Measurements from ENCODE around the gene TCEA2. TPM values are rescaled to one million over a fixed set of nuclear protein-coding genes. Genes with fewer than 3 reads are reported as not detected.

The TCEA2 gene
- total and polyA plus RNA-seq, 9 of the 15 experiments (the other 6 are each of a cell fraction or from before 2014, with no cell fraction given): 1.4 to 28.7 (median 5.4) TPM

GRCh38 chr20:64121586-64121985, 58.6 kb downstream of the TCEA2 start:
- no peaks in the 10 kb centered on the region for H3K36me3 ChIP-seq (ENCODE audit: control insufficient read depth, insufficient read depth, low read length)
- H3K27ac ChIP-seq (ENCODE audit: extremely low read depth, low read depth, low read length): no peak overlapping the region
- H3K9ac ChIP-seq (ENCODE audit: insufficient read depth in 1 of 2, low read depth in 2 of 2, low read length in 2 of 2): no peak overlapping the region
- no peaks in the 10 kb centered on the region for H3K79me2 ChIP-seq (ENCODE audit: control insufficient read depth, insufficient read depth, low read length)
- peaks cover under 1% of the 10 kb centered on the region; the same call in 1 of the 2 replicates for H4K20me1 ChIP-seq (replicated peaks; ENCODE audit: control insufficient read depth, insufficient read depth, low read length)
- ATAC-seq (no peak), DNase-seq (ENCODE audit: extremely low read depth in 1 of 4, low spot score in 3 of 4) (no peak), FAIRE-seq (no peak)
- CTCF ChIA-PET (ENCODE audit: low intra/inter-chr PET ratio): interaction anchor here (2.3 kb wide), 1 partner anchor 39 kb away, joined by 14 read pairs; the partner anchor contains the start of gene LKAAEAR1
- no peaks in the 10 kb centered on the region for H3K9me1 ChIP-seq (ENCODE audit: control insufficient read depth, insufficient read depth, low read length)
- no peaks in the 10 kb centered on the region for H3K9me3 ChIP-seq (replicated peaks; ENCODE audit: control insufficient read depth, insufficient read depth, low read depth, low read length)
- WGBS (ENCODE audit: insufficient coverage, low coverage, missing lambda C conversion rate): 13% methylated on average over 12 of the region's 12 CpGs
- POLR2A ChIA-PET: interaction anchor here (0.6 to 1.2 kb wide), 2 partner anchors 17 to 19 kb away, joined by 3 read pairs; no protein-coding TSS in a partner anchor
- H3K4me3 ChIP-seq: no peak overlapping the region
- H2AFZ ChIP-seq (ENCODE audit: low read depth, low read length): no peak overlapping the region
- in situ Hi-C loops (cut with MboI): no loop called here
- intact Hi-C loops (cut with micrococcal nuclease): loop anchor here (5.0 kb wide), 1 partner anchor 84 kb away; the partner anchor contains the start of gene C20orf204
- peaks cover 0 to 14% of the 10 kb centered on the region in 2 experiments; a peak in 2 of 5 replicates for H3K27me3 ChIP-seq (ENCODE audit: control insufficient read depth in 2 of 2, insufficient read depth in 2 of 2, low read length in 2 of 2)
- H3K4me1 ChIP-seq (replicated peaks in 1 of 2; ENCODE audit: control insufficient read depth in 2 of 2, insufficient read depth in 2 of 2, low read length in 2 of 2): peaks cover 3 to 13% of the 10 kb centered on the region in 2 experiments; a peak in 2 of 5 replicates
- BruUV-seq (replicated peaks): no TSS peak
- no peak overlapping the region for H3K4me2 ChIP-seq (ENCODE audit: insufficient read depth, low read length)
- TF ChIP-seq, protein P1, sequence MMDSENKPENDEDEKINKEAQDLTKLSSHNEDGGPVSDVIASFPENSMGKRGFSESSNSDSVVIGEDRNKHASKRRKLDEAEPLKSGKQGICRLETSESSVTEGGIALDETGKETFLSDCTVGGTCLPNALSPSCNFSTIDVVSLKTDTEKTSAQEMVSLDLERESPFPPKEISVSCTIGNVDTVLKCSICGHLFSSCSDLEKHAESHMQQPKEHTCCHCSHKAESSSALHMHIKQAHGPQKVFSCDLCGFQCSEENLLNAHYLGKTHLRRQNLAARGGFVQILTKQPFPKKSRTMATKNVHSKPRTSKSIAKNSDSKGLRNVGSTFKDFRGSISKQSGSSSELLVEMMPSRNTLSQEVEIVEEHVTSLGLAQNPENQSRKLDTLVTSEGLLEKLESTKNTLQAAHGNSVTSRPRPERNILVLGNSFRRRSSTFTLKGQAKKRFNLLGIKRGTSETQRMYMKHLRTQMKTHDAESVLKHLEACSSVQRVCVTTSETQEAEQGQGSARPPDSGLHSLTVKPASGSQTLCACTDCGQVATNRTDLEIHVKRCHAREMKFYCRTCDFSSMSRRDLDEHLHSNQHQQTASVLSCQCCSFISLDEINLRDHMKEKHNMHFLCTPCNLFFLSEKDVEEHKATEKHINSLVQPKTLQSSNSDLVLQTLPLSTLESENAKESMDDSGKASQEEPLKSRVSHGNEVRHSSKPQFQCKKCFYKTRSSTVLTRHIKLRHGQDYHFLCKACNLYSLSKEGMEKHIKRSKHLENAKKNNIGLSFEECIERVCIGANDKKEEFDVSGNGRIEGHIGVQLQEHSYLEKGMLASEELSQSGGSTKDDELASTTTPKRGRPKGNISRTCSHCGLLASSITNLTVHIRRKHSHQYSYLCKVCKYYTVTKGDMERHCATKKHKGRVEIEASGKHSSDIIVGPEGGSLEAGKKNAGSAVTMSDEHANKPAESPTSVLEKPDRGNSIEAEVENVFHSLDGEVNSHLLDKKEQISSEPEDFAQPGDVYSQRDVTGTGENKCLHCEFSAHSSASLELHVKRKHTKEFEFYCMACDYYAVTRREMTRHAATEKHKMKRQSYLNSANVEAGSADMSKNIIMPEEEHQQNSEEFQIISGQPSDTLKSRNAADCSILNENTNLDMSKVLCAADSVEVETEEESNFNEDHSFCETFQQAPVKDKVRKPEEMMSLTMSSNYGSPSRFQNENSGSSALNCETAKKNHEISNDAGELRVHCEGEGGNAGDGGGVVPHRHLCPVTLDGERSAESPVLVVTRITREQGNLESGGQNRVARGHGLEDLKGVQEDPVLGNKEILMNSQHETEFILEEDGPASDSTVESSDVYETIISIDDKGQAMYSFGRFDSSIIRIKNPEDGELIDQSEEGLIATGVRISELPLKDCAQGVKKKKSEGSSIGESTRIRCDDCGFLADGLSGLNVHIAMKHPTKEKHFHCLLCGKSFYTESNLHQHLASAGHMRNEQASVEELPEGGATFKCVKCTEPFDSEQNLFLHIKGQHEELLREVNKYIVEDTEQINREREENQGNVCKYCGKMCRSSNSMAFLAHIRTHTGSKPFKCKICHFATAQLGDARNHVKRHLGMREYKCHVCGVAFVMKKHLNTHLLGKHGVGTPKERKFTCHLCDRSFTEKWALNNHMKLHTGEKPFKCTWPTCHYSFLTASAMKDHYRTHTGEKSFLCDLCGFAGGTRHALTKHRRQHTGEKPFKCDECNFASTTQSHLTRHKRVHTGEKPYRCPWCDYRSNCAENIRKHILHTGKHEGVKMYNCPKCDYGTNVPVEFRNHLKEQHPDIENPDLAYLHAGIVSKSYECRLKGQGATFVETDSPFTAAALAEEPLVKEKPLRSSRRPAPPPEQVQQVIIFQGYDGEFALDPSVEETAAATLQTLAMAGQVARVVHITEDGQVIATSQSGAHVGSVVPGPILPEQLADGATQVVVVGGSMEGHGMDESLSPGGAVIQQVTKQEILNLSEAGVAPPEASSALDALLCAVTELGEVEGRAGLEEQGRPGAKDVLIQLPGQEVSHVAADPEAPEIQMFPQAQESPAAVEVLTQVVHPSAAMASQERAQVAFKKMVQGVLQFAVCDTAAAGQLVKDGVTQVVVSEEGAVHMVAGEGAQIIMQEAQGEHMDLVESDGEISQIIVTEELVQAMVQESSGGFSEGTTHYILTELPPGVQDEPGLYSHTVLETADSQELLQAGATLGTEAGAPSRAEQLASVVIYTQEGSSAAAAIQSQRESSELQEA (IDR thresholded peaks at IDR 0.05; ENCODE audit: low read depth): no peak
- TF ChIP-seq, protein P2, sequence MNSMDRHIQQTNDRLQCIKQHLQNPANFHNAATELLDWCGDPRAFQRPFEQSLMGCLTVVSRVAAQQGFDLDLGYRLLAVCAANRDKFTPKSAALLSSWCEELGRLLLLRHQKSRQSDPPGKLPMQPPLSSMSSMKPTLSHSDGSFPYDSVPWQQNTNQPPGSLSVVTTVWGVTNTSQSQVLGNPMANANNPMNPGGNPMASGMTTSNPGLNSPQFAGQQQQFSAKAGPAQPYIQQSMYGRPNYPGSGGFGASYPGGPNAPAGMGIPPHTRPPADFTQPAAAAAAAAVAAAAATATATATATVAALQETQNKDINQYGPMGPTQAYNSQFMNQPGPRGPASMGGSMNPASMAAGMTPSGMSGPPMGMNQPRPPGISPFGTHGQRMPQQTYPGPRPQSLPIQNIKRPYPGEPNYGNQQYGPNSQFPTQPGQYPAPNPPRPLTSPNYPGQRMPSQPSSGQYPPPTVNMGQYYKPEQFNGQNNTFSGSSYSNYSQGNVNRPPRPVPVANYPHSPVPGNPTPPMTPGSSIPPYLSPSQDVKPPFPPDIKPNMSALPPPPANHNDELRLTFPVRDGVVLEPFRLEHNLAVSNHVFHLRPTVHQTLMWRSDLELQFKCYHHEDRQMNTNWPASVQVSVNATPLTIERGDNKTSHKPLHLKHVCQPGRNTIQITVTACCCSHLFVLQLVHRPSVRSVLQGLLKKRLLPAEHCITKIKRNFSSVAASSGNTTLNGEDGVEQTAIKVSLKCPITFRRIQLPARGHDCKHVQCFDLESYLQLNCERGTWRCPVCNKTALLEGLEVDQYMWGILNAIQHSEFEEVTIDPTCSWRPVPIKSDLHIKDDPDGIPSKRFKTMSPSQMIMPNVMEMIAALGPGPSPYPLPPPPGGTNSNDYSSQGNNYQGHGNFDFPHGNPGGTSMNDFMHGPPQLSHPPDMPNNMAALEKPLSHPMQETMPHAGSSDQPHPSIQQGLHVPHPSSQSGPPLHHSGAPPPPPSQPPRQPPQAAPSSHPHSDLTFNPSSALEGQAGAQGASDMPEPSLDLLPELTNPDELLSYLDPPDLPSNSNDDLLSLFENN (IDR thresholded peaks at IDR 0.05; ENCODE audit: low read depth in 2 of 2, low read length in 2 of 2): no peak
- TF ChIP-seq HIVEP1 (CRISPR knock-in tag; IDR thresholded peaks at IDR 0.05) (no peak), ILK (tag; IDR thresholded peaks at IDR 0.05; ENCODE audit: borderline replicate concordance, low read depth) (no peak), EP400 (IDR thresholded peaks at IDR 0.05) (no peak), TARDBP (IDR thresholded peaks at IDR 0.05) (no peak), ZNF57 (CRISPR knock-in tag; IDR thresholded peaks at IDR 0.05) (no peak), ZBTB49 (CRISPR knock-in tag; IDR thresholded peaks at IDR 0.05; ENCODE audit: borderline replicate concordance) (no peak)
